ENCODE results near the gene ACTL6B. TPM values are rescaled to one million over a fixed set of nuclear protein-coding genes. Genes with fewer than 3 reads are reported as not detected.

Gene ACTL6B
- polyA plus RNA-seq, 1 experiment = not detected

DNA sequence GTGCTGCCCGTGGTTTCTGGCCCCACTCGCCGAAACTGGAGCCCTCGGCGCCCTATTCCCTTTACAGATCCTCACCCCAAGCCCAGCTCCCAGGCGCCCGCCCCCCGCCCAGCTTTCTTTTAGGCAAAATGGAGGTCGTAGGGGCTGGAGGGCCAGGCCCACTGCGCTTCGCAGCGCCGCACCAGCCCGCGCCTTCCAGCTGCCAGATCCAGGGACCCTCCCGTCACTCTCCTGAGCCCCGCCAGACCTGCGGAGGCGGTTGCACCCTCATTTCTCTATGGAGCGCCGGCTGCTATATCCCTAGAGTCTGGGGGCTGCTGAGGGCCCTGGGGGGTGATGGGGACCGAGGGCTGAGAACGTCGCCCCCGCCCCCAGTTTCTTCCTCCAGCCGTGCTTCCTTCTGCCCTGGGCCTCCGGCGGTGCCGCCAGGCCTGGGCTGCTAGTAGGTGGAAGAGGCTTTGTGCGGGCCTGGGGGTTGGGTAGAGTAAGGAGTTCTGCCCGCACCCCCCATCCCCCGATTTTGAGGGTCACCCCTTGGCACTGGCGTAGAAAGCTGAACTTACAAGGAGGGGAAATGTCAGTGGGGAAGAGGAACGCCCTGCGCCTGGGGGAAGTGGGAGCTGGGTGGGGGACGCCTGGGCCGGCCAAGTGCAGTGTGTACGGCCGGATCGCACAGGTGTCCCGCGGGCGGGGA is 18.3 kb upstream of the ACTL6B start:
- Histone ChIP-seq H3K4me3 (ENCODE audit: low read depth, low read length) (peak overlapping the region; percentile 97), H3K27me3 (ENCODE audit: control insufficient read depth, insufficient read depth, low read length) (peaks cover 4% of the 10 kb centered on the region), H3K36me3 (ENCODE audit: control insufficient read depth, insufficient read depth, low read length) (peaks cover 25% of the 10 kb centered on the region)
- no peak for DNase-seq (ENCODE audit: low read depth)
- ChIA-PET POLR2A (no interaction called here), CTCF (interaction anchor here (0.6 to 1.4 kb wide), 3 partner anchors 17 to 109 kb away, joined by 3 to 5 read pairs (median 4); no protein-coding TSS in a partner anchor)
- TF ChIP-seq, protein P1, sequence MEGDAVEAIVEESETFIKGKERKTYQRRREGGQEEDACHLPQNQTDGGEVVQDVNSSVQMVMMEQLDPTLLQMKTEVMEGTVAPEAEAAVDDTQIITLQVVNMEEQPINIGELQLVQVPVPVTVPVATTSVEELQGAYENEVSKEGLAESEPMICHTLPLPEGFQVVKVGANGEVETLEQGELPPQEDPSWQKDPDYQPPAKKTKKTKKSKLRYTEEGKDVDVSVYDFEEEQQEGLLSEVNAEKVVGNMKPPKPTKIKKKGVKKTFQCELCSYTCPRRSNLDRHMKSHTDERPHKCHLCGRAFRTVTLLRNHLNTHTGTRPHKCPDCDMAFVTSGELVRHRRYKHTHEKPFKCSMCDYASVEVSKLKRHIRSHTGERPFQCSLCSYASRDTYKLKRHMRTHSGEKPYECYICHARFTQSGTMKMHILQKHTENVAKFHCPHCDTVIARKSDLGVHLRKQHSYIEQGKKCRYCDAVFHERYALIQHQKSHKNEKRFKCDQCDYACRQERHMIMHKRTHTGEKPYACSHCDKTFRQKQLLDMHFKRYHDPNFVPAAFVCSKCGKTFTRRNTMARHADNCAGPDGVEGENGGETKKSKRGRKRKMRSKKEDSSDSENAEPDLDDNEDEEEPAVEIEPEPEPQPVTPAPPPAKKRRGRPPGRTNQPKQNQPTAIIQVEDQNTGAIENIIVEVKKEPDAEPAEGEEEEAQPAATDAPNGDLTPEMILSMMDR (IDR thresholded peaks at IDR 0.05; ENCODE audit: insufficient read depth, low read depth, low read length) = no peak

DNA sequence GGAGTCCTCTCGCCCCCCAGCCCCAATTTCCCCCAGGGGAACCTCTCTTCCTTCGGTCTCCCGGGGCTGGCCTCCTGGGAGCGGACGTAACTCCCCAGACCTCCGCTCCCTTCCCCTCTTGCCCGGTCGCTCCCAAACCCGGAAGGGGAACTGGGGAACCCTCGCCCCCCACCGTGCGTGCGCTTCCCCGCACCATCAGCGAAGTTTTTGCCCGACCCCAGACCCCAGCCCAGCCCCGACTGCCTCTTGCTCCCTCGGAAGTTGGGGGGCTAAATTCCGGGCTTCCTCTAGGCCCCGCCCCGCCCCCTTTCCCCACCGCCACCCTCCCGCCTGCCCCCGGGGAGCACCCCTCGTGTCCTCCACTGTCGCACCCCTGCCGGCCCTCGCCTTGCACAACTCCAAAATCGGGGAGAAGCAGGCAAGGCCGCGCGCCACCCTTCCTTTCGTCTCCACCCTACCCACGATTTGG is 17.7 kb upstream of the ACTL6B start:
- POLR2A ChIA-PET = no interaction called here
- peaks cover 21% of the 10 kb centered on the region for H3K36me3 ChIP-seq (ENCODE audit: control insufficient read depth, insufficient read depth, low read length)
- CTCF ChIA-PET = interaction anchor here (1.3 to 1.4 kb wide), 2 partner anchors 18 to 52 kb away, joined by 4 to 5 read pairs; no protein-coding TSS in a partner anchor
- H3K4me3 ChIP-seq (ENCODE audit: low read depth, low read length) = peak overlapping the region; percentile 97
- TF ChIP-seq, protein P1 (IDR thresholded peaks at IDR 0.05; ENCODE audit: insufficient read depth, low read depth, low read length) = no peak
- no peak for DNase-seq (ENCODE audit: low read depth)
- peaks cover 4% of the 10 kb centered on the region for H3K27me3 ChIP-seq (ENCODE audit: control insufficient read depth, insufficient read depth, low read length)

DNA sequence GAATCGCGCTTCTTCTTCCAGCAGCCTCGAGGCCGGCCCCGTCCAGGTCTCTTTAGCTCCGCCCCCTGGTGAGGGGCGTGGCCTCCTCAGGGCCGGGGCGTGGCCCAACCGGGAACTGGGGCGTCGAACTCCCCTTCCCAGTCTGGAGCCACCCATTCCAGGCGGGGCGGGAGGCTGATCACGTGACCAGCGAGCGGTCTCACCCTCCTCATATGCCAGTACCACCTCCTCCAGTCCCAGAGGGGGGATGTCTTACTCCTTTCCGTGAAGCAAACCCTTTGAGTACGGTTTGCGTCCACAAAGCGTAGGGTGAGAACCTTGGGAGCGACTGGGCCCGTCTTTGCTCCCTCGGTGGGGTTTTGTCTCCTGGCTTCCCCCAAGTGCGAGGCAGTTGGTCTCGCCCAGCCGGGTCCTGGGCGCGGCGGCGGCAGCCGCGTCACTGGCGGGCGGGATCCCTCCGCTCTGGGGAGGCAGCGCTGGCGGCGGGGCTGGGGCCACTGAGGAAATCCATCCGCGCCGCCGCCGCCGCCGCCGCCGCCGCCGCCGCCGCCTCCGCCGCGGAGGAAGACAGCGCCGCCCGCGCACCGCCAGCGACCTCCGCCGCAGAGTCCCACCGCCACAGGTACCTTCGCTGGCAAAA is 17.2 kb upstream of the ACTL6B start, which contains the start of gene GNB2:
GNB2 (plus strand) TSS at position 439 of the 640 bp plus-strand sequence. CDS start 2,526 bp downstream, outside the sequence.
- H3K36me3 ChIP-seq (ENCODE audit: control insufficient read depth, insufficient read depth, low read length) = peaks cover 17% of the 10 kb centered on the region
- CTCF ChIA-PET = interaction anchor here (0.6 to 1.0 kb wide), 4 partner anchors 19 to 1771 kb away, joined by 3 to 4 read pairs (median 3); no protein-coding TSS in a partner anchor
- DNase-seq (ENCODE audit: low read depth) = peak; percentile 89
- H3K27me3 ChIP-seq (ENCODE audit: control insufficient read depth, insufficient read depth, low read length) = peaks cover 4% of the 10 kb centered on the region
- TF ChIP-seq, protein P1 (IDR thresholded peaks at IDR 0.05; ENCODE audit: insufficient read depth, low read depth, low read length) = no peak
- H3K4me3 ChIP-seq (ENCODE audit: low read depth, low read length) = peak within 1 kb of the TSS; percentile 97
- POLR2A ChIA-PET = interaction anchor here (0.5 kb wide), 1 partner anchor 39 kb away, joined by 4 read pairs; no protein-coding TSS in a partner anchor

GRCh38 chr7:100671353-100672327 is 15.4 kb upstream of the ACTL6B start:
- CTCF ChIA-PET = no interaction called here
- Histone ChIP-seq H3K36me3 (ENCODE audit: control insufficient read depth, insufficient read depth, low read length) (no peaks in the 10 kb centered on the region; the same call in 1 of the 2 replicates), H3K27me3 (ENCODE audit: control insufficient read depth, insufficient read depth, low read length) (peaks cover 4% of the 10 kb centered on the region), H3K4me3 (ENCODE audit: low read depth, low read length) (no peak overlapping the region)
- POLR2A ChIA-PET = no interaction called here
- TF ChIP-seq, protein P1 (IDR thresholded peaks at IDR 0.05; ENCODE audit: insufficient read depth, low read depth, low read length) = no peak
- DNase-seq (ENCODE audit: low read depth) = no peak

Measured in BJ (cell line).